Stimulated activated CD8-positive, alpha-beta memory T cell treated with anti-CD3 and anti-CD28 coated beads, Interleukin-12 subunit alpha, Interleukin-12 subunit beta, amount 100 ng/mL, for 1 hour (primary cell): ENCODE results near the gene C1QTNF3.

Source experiments
- DNase-seq: peaks from one replicate; pipeline ENCODE4 v3.0.0-alpha.2; 2020; ENCODE audit warnings: low read depth

The C1QTNF3 gene

DNA sequence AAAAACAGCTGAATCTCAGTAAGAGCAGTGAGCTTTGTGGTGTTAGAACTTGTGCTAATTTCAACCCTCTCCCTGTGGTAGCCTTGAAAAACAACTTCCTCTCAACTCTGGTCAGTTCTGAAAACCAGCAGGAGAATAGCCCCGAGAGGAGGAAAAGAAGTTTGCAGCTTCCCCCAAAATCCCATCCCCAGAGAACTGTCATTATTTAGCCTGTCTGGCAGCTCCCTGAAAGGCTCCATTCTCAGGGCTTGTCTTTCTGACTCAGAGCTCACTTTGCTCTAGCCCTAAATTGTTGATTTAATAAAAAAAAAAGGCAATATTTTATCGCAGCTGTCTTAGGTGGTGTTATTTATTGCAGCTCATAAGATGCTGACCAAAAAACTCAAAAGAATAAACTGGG, 47.1 kb downstream of the C1QTNF3 start:
- no peak for DNase-seq

DNA sequence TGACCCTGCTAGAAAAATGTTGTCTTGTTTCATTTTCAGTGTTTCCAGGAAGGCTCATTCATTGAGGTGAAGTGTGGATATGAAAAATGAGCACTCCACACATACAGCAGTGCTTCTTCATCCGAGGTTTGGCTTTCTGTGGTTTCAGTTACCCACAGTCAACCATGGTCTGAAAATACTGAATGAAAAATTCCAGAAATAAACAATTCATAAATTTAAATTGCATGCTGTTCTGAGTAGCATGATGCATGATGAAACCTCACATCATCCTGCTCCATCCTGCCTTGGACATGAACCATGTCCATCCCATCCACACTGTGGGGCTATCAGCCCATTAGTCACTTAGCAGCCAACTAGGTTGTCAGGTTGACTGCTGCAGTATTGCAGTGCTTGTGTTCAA, 48.2 kb downstream of the C1QTNF3 start:
- no peak for DNase-seq

DNA sequence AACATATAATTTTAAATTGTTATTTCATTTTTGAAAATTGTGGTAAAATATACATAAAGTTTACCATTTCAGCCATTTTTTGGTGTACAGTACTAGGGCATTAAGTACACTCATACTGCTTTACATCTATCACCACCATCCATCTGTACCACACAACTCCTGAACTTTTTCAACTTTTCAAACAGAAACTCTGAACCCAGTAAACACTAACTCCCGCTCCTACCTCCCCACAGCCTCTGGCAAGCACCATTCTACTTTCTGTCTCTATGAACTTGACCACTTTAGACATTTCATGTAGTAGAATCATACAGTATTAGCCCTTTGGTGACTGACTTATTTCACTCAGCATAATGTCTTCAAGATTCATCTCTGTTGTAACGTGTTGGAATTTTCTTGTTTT, 50.1 kb downstream of the C1QTNF3 start:
- DNase-seq = no peak

DNA sequence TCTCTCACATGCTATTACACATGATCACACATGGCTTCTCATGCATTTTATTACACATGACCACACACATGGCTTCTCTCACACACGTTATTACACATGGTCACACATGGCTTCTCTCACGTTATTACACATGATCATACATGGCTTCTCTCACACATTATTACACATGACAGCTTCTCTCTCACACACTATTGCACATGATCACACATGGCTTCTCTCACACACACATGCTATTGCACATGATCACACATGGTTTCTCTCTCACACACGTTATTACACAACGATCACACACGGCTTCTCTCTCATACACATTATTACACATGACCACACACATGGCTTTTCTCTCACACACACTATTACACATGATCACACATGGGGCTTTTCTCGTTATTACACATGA, 57.6 kb downstream of the C1QTNF3 start:
- no peak for DNase-seq

DNA sequence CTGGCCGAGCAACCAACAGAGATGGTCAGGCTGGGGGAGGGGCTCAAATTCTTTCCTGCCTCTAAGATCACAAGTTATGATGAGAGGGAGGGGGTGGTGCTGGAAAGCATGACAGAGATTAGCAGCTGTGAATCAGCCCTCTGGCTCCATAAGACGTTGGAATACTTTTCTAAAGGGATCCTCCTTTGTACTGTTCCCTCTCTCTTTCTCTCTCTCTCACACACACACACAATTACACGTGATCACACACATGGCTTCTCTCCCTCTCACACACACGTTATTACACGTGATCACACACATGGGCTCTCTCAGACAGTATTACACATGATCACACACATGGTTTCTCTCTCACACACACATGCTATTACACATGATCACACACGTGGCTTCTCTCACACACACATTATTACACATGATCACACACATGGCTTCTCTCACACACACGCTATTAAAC, 58.3 kb downstream of the C1QTNF3 start, which contains the start of gene SLC45A2:
Gene SLC45A2, minus strand, starts transcription at position 23 of the 454 bp plus-strand sequence. CDS start 110 bp downstream, outside the sequence.
- no peak for DNase-seq

DNA sequence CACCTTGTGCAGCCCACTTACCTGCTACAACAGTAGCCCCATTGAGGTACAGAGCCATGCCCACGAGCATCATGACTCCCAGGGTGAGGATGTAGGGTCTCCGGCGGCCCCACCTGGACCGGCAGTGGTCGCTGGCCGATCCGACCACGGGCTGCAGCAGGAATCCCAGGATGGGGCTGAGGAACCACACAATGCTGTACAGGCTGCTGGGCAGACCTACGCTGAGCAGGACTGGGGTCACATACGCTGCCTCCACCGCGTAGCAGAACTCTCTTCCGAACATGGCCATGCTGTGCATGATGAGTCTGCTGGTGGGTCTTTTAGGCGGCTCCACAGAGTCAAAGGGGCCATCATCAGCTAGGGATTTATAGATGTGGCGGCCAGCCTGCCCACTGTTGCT, 58.8 kb downstream of the C1QTNF3 start:
- no peak for DNase-seq

DNA sequence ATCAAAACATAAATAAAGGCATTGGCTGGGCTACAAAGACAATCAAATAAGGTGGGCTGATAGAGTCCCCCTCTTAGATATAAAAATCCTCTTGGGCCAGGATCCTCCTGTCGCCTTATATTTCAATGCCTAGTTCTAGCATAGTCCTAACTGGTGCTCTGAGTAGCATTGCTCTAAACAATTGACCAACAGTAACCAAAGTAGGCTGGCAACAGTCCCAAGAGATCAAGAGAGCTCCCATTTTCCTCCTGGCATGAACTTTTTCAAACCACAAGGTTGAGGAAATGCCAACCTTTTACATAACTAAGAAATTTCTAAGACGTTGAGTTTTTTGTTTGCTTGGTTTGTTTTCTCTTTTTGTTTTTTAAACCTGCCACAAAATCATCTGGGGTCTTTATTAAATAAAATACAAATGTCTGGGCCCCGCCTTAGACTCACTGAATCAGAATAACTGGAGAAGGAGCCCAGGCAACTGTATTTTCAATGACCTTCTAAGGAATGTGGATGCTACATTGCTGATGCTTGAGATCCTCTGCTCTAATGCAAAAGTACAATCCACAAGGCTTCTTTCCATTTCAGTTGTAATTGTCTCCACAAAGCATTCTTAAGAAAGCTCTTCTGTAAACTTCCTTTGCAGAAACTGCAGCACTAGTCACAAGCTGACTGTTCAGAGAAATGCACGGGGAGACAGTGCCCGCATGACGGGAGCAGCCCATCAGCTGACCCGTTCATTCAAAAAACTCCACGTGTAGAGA, 61.4 kb downstream of the C1QTNF3 start:
- no peak for DNase-seq

DNA sequence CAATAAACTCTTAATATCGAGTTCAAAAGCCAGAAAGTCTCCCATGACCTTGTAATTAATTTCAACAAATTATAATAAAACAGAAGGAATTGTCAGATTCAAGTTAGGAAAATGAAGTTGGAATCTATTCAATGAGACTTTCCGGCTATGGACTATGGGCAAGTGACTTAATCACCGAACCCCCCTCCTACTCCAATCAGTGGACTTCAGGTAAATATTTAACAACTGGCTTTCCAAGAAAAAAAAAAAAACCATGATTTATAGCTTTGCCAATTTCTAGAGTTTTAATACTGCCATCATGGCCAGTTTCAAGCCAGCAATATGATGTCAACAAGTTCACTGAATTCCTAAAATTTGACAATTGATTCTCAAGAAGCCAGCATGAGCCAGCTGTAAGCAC, 63.0 kb downstream of the C1QTNF3 start:
- DNase-seq = no peak

DNA sequence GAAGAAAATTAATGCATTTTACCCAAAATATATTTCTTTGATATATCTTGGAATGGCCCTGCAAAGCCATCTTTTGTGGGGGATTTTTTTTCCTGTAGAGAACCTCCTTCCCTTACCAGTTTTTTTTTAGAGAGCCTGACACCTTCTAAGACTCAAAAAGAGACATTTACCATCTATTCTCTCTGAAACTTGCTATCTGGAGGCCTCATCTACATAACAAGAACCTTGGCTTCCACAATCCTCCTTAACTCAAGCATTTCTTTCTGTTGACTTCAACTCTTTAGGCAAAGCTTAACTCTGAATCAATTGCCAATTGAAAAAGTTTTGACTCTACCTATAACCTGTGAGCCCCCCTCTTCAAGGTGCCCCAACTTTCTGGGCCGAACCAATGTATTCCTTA, 64.7 kb downstream of the C1QTNF3 start:
- no peak for DNase-seq

DNA sequence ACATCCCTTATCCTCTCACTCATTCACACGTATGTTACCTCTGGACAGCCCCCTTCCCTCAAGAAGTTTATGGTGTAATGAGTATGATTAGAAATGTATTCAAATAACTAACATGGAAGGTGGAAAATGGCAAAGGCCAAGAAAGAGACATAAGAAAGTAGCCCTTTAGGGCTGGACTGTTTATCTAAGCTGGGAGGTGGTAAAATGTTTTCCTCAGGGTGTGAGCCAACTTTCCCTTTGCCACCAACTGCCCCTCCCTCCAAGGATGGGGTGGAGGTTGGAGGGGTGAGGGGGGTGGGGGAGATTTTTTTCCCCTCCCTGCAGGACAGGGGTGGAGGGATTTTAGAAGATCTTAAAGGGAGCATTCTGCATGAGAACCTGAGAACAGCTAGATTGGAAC, 66.7 kb downstream of the C1QTNF3 start:
- DNase-seq = no peak

DNA sequence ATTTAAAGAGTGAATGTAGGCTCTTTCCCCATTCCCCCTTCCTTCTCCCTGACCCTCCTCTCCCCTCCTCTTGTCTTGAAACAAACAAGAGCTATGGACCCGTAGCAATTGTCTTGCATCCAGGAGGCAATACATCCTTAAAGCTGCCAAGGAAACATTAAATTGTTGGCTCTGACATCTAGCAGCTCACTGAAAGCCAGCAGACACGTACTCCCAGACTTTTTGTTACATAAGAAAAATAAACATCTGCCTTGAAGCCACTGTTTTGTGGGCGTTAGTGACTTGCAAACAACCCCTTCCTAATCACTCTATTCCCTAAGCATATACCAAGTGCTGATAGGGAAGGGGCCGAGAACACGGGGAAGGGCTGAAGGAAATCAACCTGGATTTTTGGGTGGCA, 67.2 kb downstream of the C1QTNF3 start:
- no peak for DNase-seq

DNA sequence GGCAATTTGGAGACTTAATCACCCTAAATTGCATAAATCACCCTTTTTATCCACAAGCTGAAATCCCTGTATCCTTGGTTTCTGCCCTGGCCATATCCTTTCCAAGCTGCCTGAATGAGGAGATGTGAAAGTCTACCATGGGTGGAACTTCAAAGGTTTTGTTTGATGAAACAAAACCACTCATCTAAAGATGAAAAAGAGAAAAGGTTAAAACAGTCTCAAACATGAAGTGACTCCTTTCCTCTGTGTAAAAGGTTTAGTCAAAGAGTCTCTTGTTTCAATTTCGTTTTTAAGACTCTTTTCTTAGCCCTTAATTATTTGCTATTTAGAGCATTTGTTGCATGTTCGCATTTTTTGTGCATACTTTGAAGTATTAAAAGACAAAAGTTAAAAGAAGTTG, 69.7 kb downstream of the C1QTNF3 start:
- DNase-seq = no peak

DNA sequence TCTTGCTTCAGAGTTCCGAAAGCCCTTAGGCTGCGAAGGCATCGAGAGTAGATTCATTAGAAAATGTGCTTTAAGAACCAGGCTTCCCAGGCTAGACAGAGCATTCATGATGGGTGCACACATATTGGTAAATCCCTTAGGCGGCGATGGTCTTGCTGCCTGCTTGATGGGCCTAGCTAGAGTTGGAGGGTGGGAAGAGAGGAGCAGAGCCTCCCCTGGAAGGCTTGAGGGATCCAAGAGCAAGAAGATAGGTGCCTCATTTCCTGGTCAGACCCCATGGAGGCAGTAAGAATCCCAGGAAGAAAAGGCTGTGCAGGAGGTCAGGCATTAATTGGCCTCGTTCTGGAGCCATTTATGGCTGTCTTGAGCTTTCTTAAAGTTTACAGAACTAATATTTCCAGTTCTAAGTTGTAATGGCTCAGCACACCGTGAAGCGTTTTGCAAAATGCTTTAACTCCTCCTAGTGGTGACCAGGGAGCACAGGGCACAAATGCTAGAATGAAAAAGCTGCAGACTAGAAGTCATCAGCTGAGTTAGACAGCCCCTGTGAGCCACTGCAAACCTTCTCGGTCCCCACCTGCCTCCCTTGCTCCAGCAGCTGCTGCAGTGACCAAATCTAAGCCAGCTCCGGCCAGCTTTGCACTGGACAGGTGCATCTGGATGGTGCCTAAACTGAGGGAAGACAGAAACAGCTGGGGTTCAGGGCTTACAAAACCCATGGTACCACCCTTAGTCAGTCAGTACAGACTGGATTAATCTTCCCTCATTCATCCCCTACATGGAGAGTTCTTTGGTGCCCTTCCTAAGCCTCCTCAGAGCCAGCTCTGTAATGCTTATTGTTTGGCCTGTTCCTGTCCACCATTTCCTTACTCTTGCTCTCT, 73.2 kb downstream of the C1QTNF3 start:
- DNase-seq = no peak

DNA sequence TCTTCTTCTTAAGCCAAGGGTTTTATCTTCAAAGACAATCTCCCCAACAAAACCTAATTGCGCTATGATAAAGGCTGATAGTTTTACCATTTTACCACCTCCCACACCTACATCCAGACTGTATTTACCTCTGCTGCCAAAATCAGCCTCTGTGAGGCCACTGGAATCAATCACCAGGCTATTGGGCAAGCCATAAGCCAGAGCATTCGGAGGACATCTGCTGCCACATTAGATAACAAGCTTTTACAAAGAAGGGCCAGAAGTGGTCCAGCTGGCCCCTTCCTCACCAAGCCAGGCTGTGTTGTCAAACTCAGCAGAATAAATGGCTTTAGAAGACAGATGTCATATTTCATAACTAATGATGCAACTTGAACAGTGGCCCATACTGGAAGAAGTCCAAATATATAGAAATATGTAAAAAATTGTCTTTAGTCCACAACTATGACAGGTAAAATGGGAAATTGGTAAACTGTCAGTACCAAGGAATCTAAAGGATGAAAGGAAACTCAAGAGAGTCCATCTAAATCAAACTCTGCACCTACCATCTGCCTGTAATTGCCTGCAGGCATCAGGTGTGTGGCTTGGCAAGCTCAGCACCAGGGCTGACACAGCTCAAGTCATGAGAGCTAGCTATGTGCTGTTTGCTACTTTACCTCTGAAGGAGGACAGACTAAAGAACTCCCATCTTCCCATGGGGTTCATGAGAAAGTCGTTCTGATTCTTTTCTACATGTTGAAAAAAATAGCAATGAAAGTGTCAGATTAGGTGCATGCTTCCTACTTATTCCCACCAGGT, 74.6 kb downstream of the C1QTNF3 start:
- DNase-seq = no peak
